Duodenal mucosa (tissue), 2 donors: Measurements from ENCODE around the gene APP.
"Not testable (repeated sequence)": the region's sequence is repeated elsewhere in the genome, so short reads cannot be mapped to it uniquely, and the experiment has no call there.

Experiments used
- H3K27ac ChIP-seq: one replicate; pipeline ENCODE4 v1.7.0; 2013; ENCODE audit warnings: low read depth, low read length
- H3K27me3 ChIP-seq, 2 donors: one replicate each; pipeline ENCODE4 v1.7.0; 2013; ENCODE audit warnings: low read length in 2 of 2, control low read depth in 1 of 2; ENCODE audit not compliant: insufficient read depth in 2 of 2, control insufficient read depth in 1 of 2
- H3K36me3 ChIP-seq, 2 donors: one replicate each; pipeline ENCODE4 v1.7.0; 2013; ENCODE audit warnings: low read length in 2 of 2, control low read depth in 1 of 2; ENCODE audit not compliant: insufficient read depth in 2 of 2, control insufficient read depth in 1 of 2
- H3K4me1 ChIP-seq, 2 donors: one replicate each; pipeline ENCODE4 v1.7.0; 2013; ENCODE audit warnings: low read length in 2 of 2, control low read depth in 1 of 2; ENCODE audit not compliant: insufficient read depth in 2 of 2, control insufficient read depth in 1 of 2
- H3K4me3 ChIP-seq, 2 donors: one replicate each; pipeline ENCODE4 v1.7.0; 2013; ENCODE audit warnings: low read length in 2 of 2, low read depth in 1 of 2
- H3K9ac ChIP-seq, 2 donors: one replicate each; pipeline ENCODE4 v1.7.0; 2013; ENCODE audit warnings: low read length in 2 of 2, low read depth in 1 of 2
- H3K9me3 ChIP-seq, 2 donors: one replicate each; pipeline ENCODE4 v1.7.0; 2013; ENCODE audit warnings: low read length in 2 of 2, control low read depth in 1 of 2; ENCODE audit not compliant: control insufficient read depth in 1 of 2

The APP gene

DNA sequence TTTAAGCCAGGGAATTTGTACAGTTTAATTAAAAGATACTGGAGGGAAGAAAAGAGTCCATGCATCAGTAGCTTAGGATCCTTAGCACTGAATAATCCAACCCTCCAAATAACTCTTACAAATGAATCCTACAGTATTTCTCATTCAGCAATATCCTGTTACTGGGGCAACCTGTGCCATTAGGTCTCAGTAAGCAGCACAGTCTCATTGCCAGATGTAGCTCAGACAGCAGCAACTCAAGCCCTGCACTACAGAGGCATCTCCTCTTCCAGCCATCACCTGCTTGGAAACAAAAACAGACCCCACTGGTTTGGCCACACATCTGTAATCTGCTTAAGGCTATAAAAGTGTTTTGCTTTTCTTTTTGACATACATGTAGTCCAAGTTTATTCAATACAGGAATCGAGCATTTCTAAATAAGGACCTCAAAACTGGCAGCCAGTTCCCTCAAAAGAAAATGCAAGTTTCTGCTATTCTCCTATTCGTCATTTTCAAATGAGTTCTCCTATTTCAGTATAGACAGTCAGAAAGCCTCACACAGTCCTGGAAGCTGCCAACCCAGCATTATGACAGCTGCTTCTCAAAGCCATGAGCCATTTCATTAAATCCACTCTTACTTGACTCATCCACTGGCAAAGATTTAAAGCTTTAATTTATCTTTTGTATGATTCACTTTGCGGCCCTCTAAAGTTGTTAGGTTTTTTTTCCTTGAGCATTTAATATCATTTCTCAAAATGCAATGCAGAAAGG is 129.0 kb downstream of the APP start:
- Histone ChIP-seq H3K27me3 (no peaks in the 10 kb centered on the region), H3K4me3 (no peak overlapping the region), H3K9me3 (no peaks in the 10 kb centered on the region), H3K9ac (no peak overlapping the region), H3K36me3 (peaks cover 2 to 13% of the 10 kb centered on the region in 2 donors), H3K4me1 (no peaks in the 10 kb centered on the region), H3K27ac (no peak overlapping the region)

DNA sequence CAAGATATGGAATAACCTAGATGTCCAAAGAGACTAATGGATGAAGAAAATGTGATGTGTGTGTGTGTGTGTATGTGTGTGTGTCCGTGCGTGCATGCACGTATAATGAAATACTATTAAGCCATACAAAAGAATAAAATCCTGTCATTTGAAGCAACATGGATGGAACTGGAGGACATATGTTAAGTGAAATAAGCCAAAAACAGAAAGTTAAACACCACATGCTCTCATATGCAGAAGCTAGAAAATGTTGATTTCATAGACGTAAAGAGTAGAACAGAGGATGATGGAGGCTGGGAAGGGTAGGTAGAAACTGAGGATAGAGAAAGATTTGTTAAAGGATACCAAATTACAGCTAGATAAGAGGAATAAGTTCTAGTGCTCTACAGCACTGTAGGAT is 133.7 kb downstream of the APP start:
- H3K4me3 ChIP-seq: no peak overlapping the region
- peaks cover 0 to 7% of the 10 kb centered on the region in 2 donors for H3K36me3 ChIP-seq
- H3K9ac ChIP-seq: no peak overlapping the region
- H3K9me3 ChIP-seq: no peaks in the 10 kb centered on the region
- H3K27me3 ChIP-seq: no peaks in the 10 kb centered on the region
- H3K4me1 ChIP-seq: no peaks in the 10 kb centered on the region
- H3K27ac ChIP-seq: no peak overlapping the region

- Histone ChIP-seq H3K9me3 (no peaks in the 10 kb centered on the region), H3K9ac (no peak overlapping the region), H3K27ac (no peak overlapping the region)
These were observed 138.3 kb downstream of the APP start for GRCh38 chr21:26032263-26032662.

DNA sequence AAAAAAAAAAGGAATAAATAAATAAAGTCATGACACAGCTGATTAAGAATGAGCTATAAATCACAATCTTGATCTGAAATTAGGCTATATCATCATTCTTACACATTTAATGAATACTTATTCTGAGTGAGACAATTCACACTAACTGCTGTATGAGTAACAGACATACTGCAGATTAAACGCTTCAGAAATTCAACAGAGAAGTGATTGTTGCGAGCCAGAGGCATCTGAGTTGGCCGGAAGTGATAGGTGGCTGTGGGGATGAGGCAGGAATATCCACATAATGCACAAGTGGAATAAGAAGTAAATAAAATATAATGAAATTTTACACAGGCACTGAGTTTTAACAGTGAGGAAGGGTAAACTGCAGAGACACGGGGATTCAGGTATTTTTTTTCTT is 142.4 kb downstream of the APP start:
- Histone ChIP-seq H3K36me3 (peaks cover 0 to 14% of the 10 kb centered on the region in 2 donors), H3K27ac (no peak overlapping the region), H3K4me3 (no peak overlapping the region), H3K9me3 (no peaks in the 10 kb centered on the region), H3K9ac (no peak overlapping the region), H3K4me1 (peaks cover 10 to 15% of the 10 kb centered on the region in 2 donors), H3K27me3 (no peaks in the 10 kb centered on the region)

More at GRCh38 chr21:26032263-26032662, 138.3 kb downstream of the APP start:
- H3K36me3 ChIP-seq: peaks cover 0 to 17% of the 10 kb centered on the region in 2 donors
- no peaks in the 10 kb centered on the region for H3K27me3 ChIP-seq
- H3K4me3 ChIP-seq: no peak overlapping the region
- peaks cover 2 to 3% of the 10 kb centered on the region in 2 donors for H3K4me1 ChIP-seq

DNA sequence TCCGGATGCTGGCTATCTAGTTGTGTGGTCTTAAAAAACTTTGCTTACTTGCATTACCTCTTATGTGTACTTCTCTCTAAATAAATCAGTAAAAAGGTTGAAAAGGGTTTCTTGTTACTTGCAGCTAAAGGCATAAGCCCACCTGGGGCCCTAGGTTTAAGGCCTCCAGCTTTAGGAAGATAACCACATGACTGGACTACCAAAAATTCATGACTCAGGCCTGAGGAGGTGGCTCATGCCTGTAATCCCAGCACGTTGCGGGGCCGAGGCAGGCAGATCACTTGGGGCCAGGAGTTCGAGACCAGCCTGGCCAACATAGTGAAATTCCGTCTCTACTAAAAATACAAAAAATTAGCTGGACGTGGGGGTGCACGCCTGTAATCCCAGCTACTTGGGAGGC is 142.9 kb downstream of the APP start:
- peaks cover 10 to 15% of the 10 kb centered on the region in 2 donors for H3K4me1 ChIP-seq
- no peaks in the 10 kb centered on the region for H3K9me3 ChIP-seq
- peaks cover 0 to 10% of the 10 kb centered on the region in 2 donors for H3K36me3 ChIP-seq
- no peak overlapping the region for H3K4me3 ChIP-seq
- no peak overlapping the region for H3K27ac ChIP-seq
- H3K9ac ChIP-seq: no peak overlapping the region
- no peaks in the 10 kb centered on the region for H3K27me3 ChIP-seq

DNA sequence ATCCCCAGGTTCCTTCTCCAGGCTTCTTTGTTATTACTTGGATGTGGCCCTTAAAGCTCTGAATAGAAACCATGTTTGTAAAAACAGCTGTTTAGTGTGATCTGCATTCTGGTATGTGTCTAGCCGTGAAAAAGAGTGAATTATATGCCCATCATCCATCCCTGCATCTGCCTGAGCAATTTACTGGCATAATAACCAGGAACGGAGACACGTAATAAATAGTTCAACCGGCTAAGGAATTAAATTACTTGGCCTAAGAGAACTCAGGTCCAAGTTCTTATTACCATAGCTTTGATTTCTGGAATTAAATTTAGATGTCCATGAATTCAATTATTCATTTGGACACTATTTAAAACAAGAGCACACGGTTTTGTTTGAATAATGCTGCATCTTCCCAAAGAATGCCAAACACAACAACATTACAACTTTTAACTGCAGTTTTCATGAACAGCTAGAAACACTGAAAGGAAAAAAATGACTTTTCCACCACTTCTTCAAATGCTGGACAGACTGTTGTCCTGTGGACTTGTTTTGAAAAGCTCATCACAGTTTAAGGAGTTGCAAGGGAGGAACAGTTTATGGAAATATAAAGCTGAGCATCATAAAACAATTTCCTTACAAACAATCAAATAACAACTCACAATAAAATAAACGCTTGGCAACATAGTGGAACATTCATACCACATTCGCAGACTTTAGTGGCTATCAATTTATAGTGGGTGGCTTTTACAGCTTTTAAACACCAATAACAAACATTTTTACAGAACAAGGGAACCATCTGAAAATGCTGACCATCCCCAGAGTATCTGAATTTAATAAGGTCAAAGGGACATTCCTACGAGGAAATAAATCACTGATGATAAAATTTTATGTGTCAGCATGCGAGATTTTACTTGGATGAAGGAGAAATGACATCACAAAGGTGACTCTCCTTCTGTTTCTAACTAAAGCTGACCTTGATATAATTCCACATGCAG is 144.7 kb downstream of the APP start:
- Histone ChIP-seq H3K9ac (no peak overlapping the region), H3K36me3 (peaks cover 4 to 17% of the 10 kb centered on the region in 2 donors), H3K9me3 (no peaks in the 10 kb centered on the region), H3K27ac (no peak overlapping the region), H3K4me3 (no peak overlapping the region), H3K27me3 (no peaks in the 10 kb centered on the region), H3K4me1 (peaks cover 10 to 15% of the 10 kb centered on the region in 2 donors)

- not testable (repeated sequence) for H3K4me3 ChIP-seq, H3K27ac ChIP-seq, H3K9me3 ChIP-seq, H3K27me3 ChIP-seq, H3K9ac ChIP-seq, H3K36me3 ChIP-seq
- peaks cover 10 to 15% of the 10 kb centered on the region in 2 donors for H3K4me1 ChIP-seq
These were observed 147.2 kb downstream of the APP start for GRCh38 chr21:26023406-26023805.

DNA sequence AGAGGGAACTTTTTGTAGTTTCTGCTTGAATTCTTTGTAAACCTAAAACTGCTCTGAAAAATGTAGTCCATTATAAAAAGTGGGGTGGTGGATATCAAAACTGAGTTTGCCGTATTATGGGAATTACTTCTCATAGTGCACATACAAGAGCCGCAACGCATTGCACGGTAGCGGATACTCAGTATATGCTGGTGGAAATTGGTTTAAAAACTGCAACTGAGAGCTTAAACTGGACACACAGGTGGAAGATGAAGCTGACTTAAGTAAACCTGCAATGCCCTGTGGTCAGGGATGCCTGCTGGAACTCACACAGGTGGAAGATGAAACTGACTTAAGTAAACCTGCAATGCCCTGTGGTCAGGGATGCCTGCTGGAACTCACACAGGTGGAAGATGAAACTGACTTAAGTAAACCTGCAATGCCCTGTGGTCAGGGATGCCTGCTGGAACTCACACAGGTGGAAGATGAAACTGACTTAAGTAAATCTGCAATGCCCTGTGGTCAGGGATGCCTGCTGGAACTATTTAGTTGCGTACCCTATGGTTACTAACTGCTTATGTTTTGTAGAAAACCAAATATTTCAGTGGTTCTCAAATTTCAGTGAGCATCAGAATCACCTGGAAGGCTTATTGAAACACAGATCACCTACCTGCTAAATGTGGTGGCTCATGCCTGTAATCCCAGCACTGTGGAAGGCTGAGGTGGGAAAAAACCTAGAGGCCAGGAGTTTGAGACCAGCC is 147.8 kb downstream of the APP start:
- Histone ChIP-seq H3K4me1 (peaks cover 10 to 15% of the 10 kb centered on the region in 2 donors), H3K36me3 (peaks cover 8 to 11% of the 10 kb centered on the region in 2 donors)
- H3K4me3 ChIP-seq, H3K27ac ChIP-seq, H3K9ac ChIP-seq, H3K27me3 ChIP-seq, H3K9me3 ChIP-seq: not testable (repeated sequence)

DNA sequence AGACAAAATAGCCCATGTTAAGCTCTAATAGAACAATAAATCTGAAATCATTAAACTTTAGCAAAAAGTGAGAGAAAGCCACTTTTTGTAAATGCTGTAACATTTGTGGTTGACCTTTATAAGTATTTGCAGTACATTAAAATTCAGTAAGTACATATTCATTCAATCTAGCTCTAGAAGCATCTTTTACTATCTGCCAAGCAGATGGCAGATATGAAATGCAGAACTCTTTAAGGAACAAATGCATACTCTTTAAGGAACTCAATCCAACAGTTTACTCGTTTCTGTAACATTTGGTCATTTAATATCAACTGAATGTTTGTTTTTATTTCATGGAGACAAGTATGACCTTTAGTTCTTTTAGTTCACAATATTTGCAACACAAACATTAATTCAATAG is 150.1 kb downstream of the APP start:
- Histone ChIP-seq H3K9me3 (no peaks in the 10 kb centered on the region), H3K36me3 (peaks cover 8 to 11% of the 10 kb centered on the region in 2 donors), H3K27me3 (no peaks in the 10 kb centered on the region), H3K4me3 (no peak overlapping the region), H3K4me1 (no peaks in the 10 kb centered on the region), H3K27ac (no peak overlapping the region), H3K9ac (no peak overlapping the region)
